Neural progenitor cell (in vitro differentiated cells): ENCODE data around the gene C1QTNF6. TPM values are rescaled to one million over a fixed set of nuclear protein-coding genes. Genes with fewer than 3 reads are reported as not detected.

ENCODE experiments used
- DNase-seq: peaks from one replicate; pipeline ENCODE4 v3.0.0-alpha.2; 2016; ENCODE audit warnings: low spot score
- H2AFZ ChIP-seq: fragments of 200-600 bp; sonication (generic); replicated peaks from 2 replicates; pipeline ENCODE4 v1.6.1; 2016; ENCODE audit warnings: antibody characterized with exemption
- H3F3A ChIP-seq: fragments of 200-600 bp; sonication (generic); 2 replicates; pipeline ENCODE4 v1.6.1; 2016; ENCODE audit warnings: antibody characterized with exemption, low read depth
- H3K27ac ChIP-seq: fragments of 200-600 bp; sonication (generic); 2 replicates; pipeline ENCODE4 v1.5.1; 2016; ENCODE audit warnings: mild to moderate bottlenecking
- H3K27me3 ChIP-seq: fragments of 200-600 bp; sonication (generic); 2 replicates; pipeline ENCODE4 v1.6.1; 2016; ENCODE audit warnings: mild to moderate bottlenecking, moderate library complexity
- H3K36me3 ChIP-seq: fragments of 200-600 bp; sonication (generic); 2 replicates; pipeline ENCODE4 v1.5.1; 2016
- H3K4me1 ChIP-seq: fragments of 200-600 bp; sonication (generic); 2 replicates; pipeline ENCODE4 v1.6.1; 2016; ENCODE audit warnings: mixed run types
- H3K4me2 ChIP-seq: fragments of 200-600 bp; sonication (generic); 2 replicates; pipeline ENCODE4 v1.6.1; 2016
- H3K4me3 ChIP-seq: fragments of 200-600 bp; sonication (generic); 2 replicates; pipeline ENCODE4 v1.5.1; 2016
- H3K79me2 ChIP-seq: fragments of 200-600 bp; sonication (generic); 2 replicates; pipeline ENCODE4 v1.6.1; 2016; ENCODE audit warnings: low read depth
- H3K9ac ChIP-seq: fragments of 200-600 bp; sonication (generic); 2 replicates; pipeline ENCODE4 v1.6.1; 2016
- H3K9me3 ChIP-seq: fragments of 200-600 bp; sonication (generic); 2 replicates; pipeline ENCODE4 v1.5.1; 2016; ENCODE audit warnings: low read depth
- H4K20me1 ChIP-seq: fragments of 200-600 bp; sonication (generic); 2 replicates; pipeline ENCODE4 v1.6.1; 2016; ENCODE audit warnings: low read depth
- H3K27ac Mint-ChIP-seq: 3 replicates; pipeline ENCODE4 v1.8.0; 2021; ENCODE audit warnings: mixed read lengths
- H3K27me3 Mint-ChIP-seq: 2 replicates; pipeline ENCODE4 v1.8.0; 2022; ENCODE audit warnings: low read depth, mild to moderate bottlenecking, inconsistent platforms, moderate library complexity, mixed read lengths; ENCODE audit not compliant: insufficient read depth
- H3K36me3 Mint-ChIP-seq: 3 replicates; pipeline ENCODE4 v1.8.0; 2021; ENCODE audit warnings: mixed read lengths
- H3K4me1 Mint-ChIP-seq: 3 replicates; pipeline ENCODE4 v1.8.0; 2021; ENCODE audit warnings: mixed read lengths
- H3K4me3 Mint-ChIP-seq: 3 replicates; pipeline ENCODE4 v1.8.0; 2021; ENCODE audit warnings: mild to moderate bottlenecking, moderate library complexity, mixed read lengths
- H3K9me3 Mint-ChIP-seq: 3 replicates; pipeline ENCODE4 v1.8.0; 2020; ENCODE audit warnings: mixed read lengths
- EZH2 ChIP-seq: fragments of 200-600 bp; sonication (generic); IDR thresholded peaks from 2 replicates; pipeline ENCODE4 v1.6.1; 2017; ENCODE audit warnings: antibody characterized with exemption, mild to moderate bottlenecking, moderate library complexity
- EZH2phosphoT487 ChIP-seq: fragments of 200-600 bp; sonication (generic); IDR thresholded peaks from 2 replicates; pipeline ENCODE4 v1.6.1; 2017; ENCODE audit warnings: antibody characterized with exemption
- total RNA-seq: library from RNA; depleted of rRNA; stranded (reverse); fragments of >200 nt; gene quantifications from 2 replicates; pipeline ENCODE4 v1.2.3, GENCODE V29; 2015; ENCODE audit warnings: low replicate concordance
- TF ChIP-seq, protein P1 (sequence below): fragments of 200-600 bp; sonication (generic); IDR thresholded peaks from 2 replicates; pipeline ENCODE4 v1.5.1; 2017; ENCODE audit warnings: antibody characterized with exemption, mild to moderate bottlenecking

C1QTNF6 gene
- total RNA-seq, 1 donor from 2014 or later, result 7.2 TPM

DNA sequence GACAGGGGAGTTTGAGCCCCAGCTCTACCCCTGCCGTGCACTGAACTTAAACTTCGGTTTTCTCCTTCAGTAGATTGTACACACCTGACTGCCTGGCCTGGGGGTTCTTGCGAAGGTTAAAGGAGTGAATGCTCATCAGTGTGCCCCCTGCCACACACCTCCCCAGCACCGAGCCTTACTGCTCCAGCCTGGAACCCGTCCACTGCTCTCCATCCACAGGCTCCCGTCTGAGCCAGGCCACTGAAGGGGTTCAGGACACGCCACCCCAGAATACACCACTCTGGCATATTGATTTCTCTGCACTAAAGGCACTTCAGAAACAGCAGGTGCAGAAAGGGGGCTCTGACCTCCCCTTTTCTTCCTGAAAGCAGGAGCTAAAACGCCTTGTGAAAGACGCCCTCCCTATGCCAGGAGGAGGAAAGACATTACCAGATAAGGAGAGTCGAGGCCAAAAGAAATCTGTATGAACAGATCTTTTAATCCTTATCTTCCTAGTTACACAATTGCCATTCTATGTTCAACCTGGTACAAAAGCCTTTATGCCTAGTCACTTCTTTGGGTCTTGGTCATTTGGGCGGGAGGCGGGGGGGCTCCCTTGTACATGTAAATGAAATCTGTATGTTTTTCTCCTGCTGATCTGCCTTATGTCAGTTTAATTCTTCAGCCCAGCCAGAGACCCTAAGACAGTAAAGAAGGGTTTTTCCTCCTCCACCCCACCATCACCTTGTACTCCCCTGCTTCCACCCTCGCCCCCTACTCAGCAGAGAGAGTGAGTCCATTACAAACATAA, 26.1 kb upstream of the C1QTNF6 start:
- TF ChIP-seq EZH2phosphoT487 (no peak), EZH2 (no peak)
- TF ChIP-seq, protein P1, sequence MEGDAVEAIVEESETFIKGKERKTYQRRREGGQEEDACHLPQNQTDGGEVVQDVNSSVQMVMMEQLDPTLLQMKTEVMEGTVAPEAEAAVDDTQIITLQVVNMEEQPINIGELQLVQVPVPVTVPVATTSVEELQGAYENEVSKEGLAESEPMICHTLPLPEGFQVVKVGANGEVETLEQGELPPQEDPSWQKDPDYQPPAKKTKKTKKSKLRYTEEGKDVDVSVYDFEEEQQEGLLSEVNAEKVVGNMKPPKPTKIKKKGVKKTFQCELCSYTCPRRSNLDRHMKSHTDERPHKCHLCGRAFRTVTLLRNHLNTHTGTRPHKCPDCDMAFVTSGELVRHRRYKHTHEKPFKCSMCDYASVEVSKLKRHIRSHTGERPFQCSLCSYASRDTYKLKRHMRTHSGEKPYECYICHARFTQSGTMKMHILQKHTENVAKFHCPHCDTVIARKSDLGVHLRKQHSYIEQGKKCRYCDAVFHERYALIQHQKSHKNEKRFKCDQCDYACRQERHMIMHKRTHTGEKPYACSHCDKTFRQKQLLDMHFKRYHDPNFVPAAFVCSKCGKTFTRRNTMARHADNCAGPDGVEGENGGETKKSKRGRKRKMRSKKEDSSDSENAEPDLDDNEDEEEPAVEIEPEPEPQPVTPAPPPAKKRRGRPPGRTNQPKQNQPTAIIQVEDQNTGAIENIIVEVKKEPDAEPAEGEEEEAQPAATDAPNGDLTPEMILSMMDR, result no peak
- no peaks in the 10 kb centered on the region for H3K9me3 ChIP-seq
- Mint-ChIP-seq H3K27me3 (peaks cover 15% of the 10 kb centered on the region), H3K36me3 (no peaks in the 10 kb centered on the region), H3K4me1 (peaks cover 44% of the 10 kb centered on the region), H3K27ac (peak overlapping the region; percentile 22), H3K4me3 (peak overlapping the region; percentile 58), H3K9me3 (no peaks in the 10 kb centered on the region)
- H3K27me3 ChIP-seq, result no peaks in the 10 kb centered on the region
- no peaks in the 10 kb centered on the region for H3K79me2 ChIP-seq
- H3K4me1 ChIP-seq, result peaks cover 21% of the 10 kb centered on the region
- H4K20me1 ChIP-seq, result no peaks in the 10 kb centered on the region
- no peak overlapping the region for H3K9ac ChIP-seq
- no peak overlapping the region for H3K27ac ChIP-seq
- no peaks in the 10 kb centered on the region for H3F3A ChIP-seq
- no peaks in the 10 kb centered on the region for H3K36me3 ChIP-seq
- no peak for DNase-seq
- no peak overlapping the region for H2AFZ ChIP-seq
- H3K4me2 ChIP-seq, result no peak overlapping the region
- H3K4me3 ChIP-seq, result no peak overlapping the region

DNA sequence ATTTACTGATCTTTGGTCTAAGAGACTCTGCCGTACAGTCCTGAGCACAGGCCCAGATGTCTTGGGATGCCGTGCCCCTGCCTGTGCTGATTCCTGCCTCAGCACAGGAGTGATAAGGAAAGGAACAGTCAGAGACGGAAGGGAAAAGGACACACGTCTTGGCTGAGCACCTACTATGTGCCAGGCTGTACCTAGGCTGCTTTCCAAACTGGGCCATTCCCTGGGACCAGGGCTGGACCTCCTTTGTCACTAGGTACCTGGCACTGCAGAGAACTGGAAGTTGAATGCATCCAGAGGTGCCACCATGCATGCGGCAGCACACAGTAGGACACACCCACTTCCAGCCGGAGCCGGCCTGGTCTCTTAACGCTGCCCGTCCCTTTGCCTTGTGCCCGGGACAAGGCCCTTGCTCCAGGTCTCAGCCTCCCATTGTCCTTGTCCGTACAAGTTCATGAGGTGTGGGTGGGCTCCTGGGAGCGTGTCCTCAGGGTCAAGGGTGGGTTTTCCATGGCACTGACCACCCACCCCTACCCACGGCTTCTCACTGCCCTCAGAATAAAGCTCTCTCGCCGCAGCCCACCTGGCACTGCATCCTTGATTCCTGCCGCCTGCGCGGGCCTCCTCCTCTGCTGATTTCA, 25.3 kb upstream of the C1QTNF6 start:
- DNase-seq, result no peak
- Histone ChIP-seq H3K4me3 (no peak overlapping the region), H3K4me2 (no peak overlapping the region), H3K79me2 (no peaks in the 10 kb centered on the region), H3K9me3 (no peaks in the 10 kb centered on the region), H3K9ac (no peak overlapping the region), H3F3A (peaks cover 5% of the 10 kb centered on the region), H4K20me1 (no peaks in the 10 kb centered on the region), H3K4me1 (peaks cover 26% of the 10 kb centered on the region), H3K27ac (no peak overlapping the region), H2AFZ (no peak overlapping the region), H3K36me3 (no peaks in the 10 kb centered on the region), H3K27me3 (no peaks in the 10 kb centered on the region)
- H3K9me3 Mint-ChIP-seq, result no peaks in the 10 kb centered on the region
- H3K36me3 Mint-ChIP-seq, result no peaks in the 10 kb centered on the region
- H3K4me3 Mint-ChIP-seq, result peak overlapping the region; percentile 37
- H3K27me3 Mint-ChIP-seq, result peaks cover 17% of the 10 kb centered on the region
- peak overlapping the region; percentile 22 for H3K27ac Mint-ChIP-seq
- H3K4me1 Mint-ChIP-seq, result peaks cover 50% of the 10 kb centered on the region
- TF ChIP-seq EZH2 (no peak), EZH2phosphoT487 (no peak)
- TF ChIP-seq, protein P1, result no peak

DNA sequence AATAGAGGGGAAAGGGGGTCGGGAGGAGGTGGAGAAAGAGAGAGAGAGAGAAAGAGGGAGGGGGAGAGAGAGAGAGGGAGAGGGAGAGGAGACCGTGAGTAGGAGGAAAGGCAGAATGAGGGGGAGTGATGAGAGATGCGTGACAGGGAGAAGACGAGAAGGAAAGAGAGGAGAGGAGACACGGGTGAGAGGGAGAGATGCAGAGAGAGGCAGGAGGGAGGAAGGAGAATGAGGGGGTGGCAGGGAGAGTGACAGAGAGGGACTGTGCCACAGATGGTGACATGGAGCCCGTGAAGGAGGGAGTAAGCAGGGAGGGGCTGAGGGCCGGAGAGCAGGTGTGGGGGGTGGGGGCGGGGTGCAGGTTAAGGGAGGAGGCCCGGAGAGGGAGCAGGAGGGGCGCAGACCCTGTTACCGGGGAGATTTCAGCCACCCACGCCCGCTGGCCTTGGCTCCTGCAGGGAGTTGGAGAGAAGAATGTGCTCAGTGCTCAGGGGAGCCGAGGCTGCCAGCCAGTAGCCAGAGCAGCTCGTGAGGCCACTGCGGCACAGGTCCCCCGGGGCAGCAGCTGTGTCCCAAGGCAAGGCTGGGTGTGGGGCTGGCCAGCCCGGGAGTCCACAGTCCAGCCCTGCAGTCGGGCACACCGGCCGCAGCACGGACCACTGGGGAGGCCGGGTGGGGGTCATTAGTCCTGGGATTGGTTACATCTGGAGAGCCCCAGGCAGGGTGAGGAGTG, 24.3 kb upstream of the C1QTNF6 start, which contains the start of gene SSTR3:
Gene SSTR3 (minus strand): TSS at position 304 of the 733 bp plus-strand sequence. CDS start 4,674 bp downstream, outside the sequence.
- Mint-ChIP-seq H3K4me1 (peaks cover 50% of the 10 kb centered on the region), H3K4me3 (peak within 1 kb of the TSS; percentile 60), H3K9me3 (no peaks in the 10 kb centered on the region), H3K27me3 (peaks cover 17% of the 10 kb centered on the region), H3K36me3 (no peaks in the 10 kb centered on the region), H3K27ac (peak within 1 kb of the TSS; percentile 71)
- peaks cover 5% of the 10 kb centered on the region for H3F3A ChIP-seq
- no peak within 1 kb of the TSS for H3K4me3 ChIP-seq
- H3K9me3 ChIP-seq, result no peaks in the 10 kb centered on the region
- H4K20me1 ChIP-seq, result no peaks in the 10 kb centered on the region
- no peaks in the 10 kb centered on the region for H3K79me2 ChIP-seq
- H3K36me3 ChIP-seq, result no peaks in the 10 kb centered on the region
- H3K9ac ChIP-seq, result no peak within 1 kb of the TSS
- H3K27ac ChIP-seq, result no peak within 1 kb of the TSS
- peaks cover 29% of the 10 kb centered on the region for H3K4me1 ChIP-seq
- no peak for TF ChIP-seq EZH2phosphoT487
- TF ChIP-seq EZH2, result no peak
- TF ChIP-seq, protein P1, result no peak
- peak within 1 kb of the TSS; percentile 64 for H3K4me2 ChIP-seq
- no peaks in the 10 kb centered on the region for H3K27me3 ChIP-seq
- peak; percentile 70 for DNase-seq
- H2AFZ ChIP-seq, result peak within 1 kb of the TSS; percentile 88
